Frontal cortex (tissue), 4 donors: ENCODE results near the gene ABCA13. TPM values are rescaled to one million over a fixed set of nuclear protein-coding genes. Genes with fewer than 3 reads are reported as not detected.

ENCODE experiments used
- DNase-seq, 2 donors: peaks; one replicate each; pipeline ENCODE4 v3.0.0; 2012; ENCODE audit warnings: low spot score in 2 of 2
- FAIRE-seq: peaks from 2 replicates; lab custom pipeline; 2012; peaks lifted over from hg19 to GRCh38; lab: Jason Lieb, UNC
- total RNA-seq: library from RNA; depleted of rRNA; stranded (reverse); fragments of >200 nt; gene quantifications from one replicate; pipeline ENCODE4 v1.2.3, GENCODE V29; 2014
- donor health status: control.
- donor health status: control.
- donor health status: control.

ABCA13 gene
- total RNA-seq, 1 donor from 2014 or later, result under 0.01 TPM

GRCh38 chr7:48337781-48338180 lies 166.5 kb downstream of the ABCA13 start:
- no peak for FAIRE-seq
- DNase-seq, result no peak

- DNase-seq (no peak), FAIRE-seq (no peak)
These were observed 176.1 kb downstream of the ABCA13 start for GRCh38 chr7:48347230-48347825.

- no peak for FAIRE-seq
- DNase-seq, result no peak
These were observed 179.3 kb downstream of the ABCA13 start for GRCh38 chr7:48350515-48350914.

- DNase-seq, result no peak
- FAIRE-seq, result no peak
These were observed 180.6 kb downstream of the ABCA13 start for GRCh38 chr7:48351900-48352299.

- no peak for FAIRE-seq
- no peak for DNase-seq
These were observed 184.1 kb downstream of the ABCA13 start for GRCh38 chr7:48355346-48355745.

- FAIRE-seq, result no peak
- no peak for DNase-seq
These were observed 189.3 kb downstream of the ABCA13 start for GRCh38 chr7:48360574-48360973.

- FAIRE-seq, result no peak
These were observed 191.9 kb downstream of the ABCA13 start for GRCh38 chr7:48363174-48363573.

GRCh38 chr7:48365010-48365409 lies 193.8 kb downstream of the ABCA13 start:
- FAIRE-seq (no peak), DNase-seq (no peak)

More at GRCh38 chr7:48363174-48363573, 191.9 kb downstream of the ABCA13 start:
- no peak for DNase-seq

GRCh38 chr7:48366096-48366495 lies 194.8 kb downstream of the ABCA13 start:
- DNase-seq, result no peak
- no peak for FAIRE-seq

- DNase-seq, result no peak
- no peak for FAIRE-seq
These were observed 205.0 kb downstream of the ABCA13 start for GRCh38 chr7:48376263-48376662.

- FAIRE-seq (no peak), DNase-seq (no peak)
These were observed 209.7 kb downstream of the ABCA13 start for GRCh38 chr7:48380921-48381320.

- no peak for DNase-seq
- no peak for FAIRE-seq
These were observed 210.3 kb downstream of the ABCA13 start for GRCh38 chr7:48381571-48381970.

GRCh38 chr7:48384180-48384752 lies 213.0 kb downstream of the ABCA13 start:
- DNase-seq, result no peak
- no peak for FAIRE-seq

GRCh38 chr7:48387932-48388331 lies 216.7 kb downstream of the ABCA13 start:
- no peak for FAIRE-seq

GRCh38 chr7:48388911-48389310 lies 217.7 kb downstream of the ABCA13 start:
- FAIRE-seq (no peak), DNase-seq (no peak)

More at GRCh38 chr7:48387932-48388331, 216.7 kb downstream of the ABCA13 start:
- DNase-seq, result no peak

- no peak for FAIRE-seq
- DNase-seq, result no peak
These were observed 218.7 kb downstream of the ABCA13 start for GRCh38 chr7:48389977-48390376.

GRCh38 chr7:48390388-48391327 lies 219.4 kb downstream of the ABCA13 start:
- DNase-seq (no peak), FAIRE-seq (no peak)

- FAIRE-seq, result no peak
- DNase-seq, result no peak
These were observed 226.9 kb downstream of the ABCA13 start for GRCh38 chr7:48398191-48398590.

GRCh38 chr7:48402721-48403120 lies 231.5 kb downstream of the ABCA13 start:
- FAIRE-seq (no peak), DNase-seq (no peak)

GRCh38 chr7:48408731-48409130 lies 237.5 kb downstream of the ABCA13 start:
- FAIRE-seq (no peak), DNase-seq (no peak)

- no peak for DNase-seq
- no peak for FAIRE-seq
These were observed 240.4 kb downstream of the ABCA13 start for GRCh38 chr7:48411619-48412018.
